T-helper 1 cell (primary cell): ENCODE results near the gene COX6B1.
"Not testable (repeated sequence)": the region's sequence is repeated elsewhere in the genome, so short reads cannot be mapped to it uniquely, and the experiment has no call there.

Source experiments
- DNase-seq, 5 donors: peaks; one replicate each; pipeline ENCODE4 v3.0.0-alpha.2; 2012 to 2020
- total RNA-seq, 4 donors: gene quantifications; one replicate each; lab custom pipeline; 2026; lab: John Stamatoyannopoulos, UW

The COX6B1 gene, protein sequence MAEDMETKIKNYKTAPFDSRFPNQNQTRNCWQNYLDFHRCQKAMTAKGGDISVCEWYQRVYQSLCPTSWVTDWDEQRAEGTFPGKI
- 38.5 to 64.5 (median 50.7) reads per million in 4 donors for total RNA-seq

- peak; percentile 83 to 98 (median 91) for DNase-seq
Measured at GRCh38 chr19:35648017-35648961, at the start of gene COX6B1. Gene COX6B1 (plus strand): TSS chr19:35648323. CDS start chr19:35651244, 2,921 bp downstream.

GRCh38 chr19:35601971-35602370 is 46.2 kb upstream of the COX6B1 start:
- DNase-seq, result no peak

- not testable (repeated sequence) for DNase-seq
Measured at GRCh38 chr19:35604436-35604835, 43.7 kb upstream of the COX6B1 start.

DNA sequence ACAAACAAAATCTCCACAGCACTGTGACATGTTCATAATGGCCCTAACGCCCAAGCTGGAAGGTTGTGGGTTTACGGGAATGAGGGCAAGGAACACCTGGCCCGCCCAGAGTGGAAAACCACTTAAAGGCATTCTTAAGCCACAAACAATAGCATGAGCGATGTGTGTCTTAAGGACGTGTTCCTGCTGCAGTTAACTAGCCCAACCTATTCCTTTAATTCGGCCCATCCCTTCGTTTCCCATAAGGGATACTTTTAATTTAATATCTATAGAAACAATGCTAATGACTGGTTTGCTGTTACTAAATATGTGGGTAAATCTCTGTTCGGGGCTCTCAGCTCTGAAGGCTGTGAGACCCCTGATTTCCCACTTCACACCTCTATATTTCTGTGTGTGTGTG is 41.0 kb upstream of the COX6B1 start:
- not testable (repeated sequence) for DNase-seq

DNA sequence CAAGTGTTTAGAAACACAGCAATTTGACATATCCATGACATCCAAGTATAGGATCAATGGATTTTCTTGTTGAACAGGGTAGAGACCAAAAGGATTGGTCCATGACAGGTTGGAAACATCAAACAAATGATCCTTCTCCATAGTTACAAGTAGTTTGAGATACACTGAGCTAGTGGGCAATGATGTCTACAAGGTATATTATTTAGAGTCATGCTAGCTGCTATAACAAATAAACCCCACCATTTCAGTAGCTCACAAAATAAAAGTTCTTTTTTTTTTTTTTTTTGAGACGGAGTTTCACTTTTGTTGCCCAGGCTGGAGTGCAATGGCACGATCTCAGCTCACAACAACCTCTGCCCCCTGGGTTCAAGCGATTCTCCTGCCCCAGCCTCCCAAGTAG is 40.5 kb upstream of the COX6B1 start:
- no peak for DNase-seq

DNA sequence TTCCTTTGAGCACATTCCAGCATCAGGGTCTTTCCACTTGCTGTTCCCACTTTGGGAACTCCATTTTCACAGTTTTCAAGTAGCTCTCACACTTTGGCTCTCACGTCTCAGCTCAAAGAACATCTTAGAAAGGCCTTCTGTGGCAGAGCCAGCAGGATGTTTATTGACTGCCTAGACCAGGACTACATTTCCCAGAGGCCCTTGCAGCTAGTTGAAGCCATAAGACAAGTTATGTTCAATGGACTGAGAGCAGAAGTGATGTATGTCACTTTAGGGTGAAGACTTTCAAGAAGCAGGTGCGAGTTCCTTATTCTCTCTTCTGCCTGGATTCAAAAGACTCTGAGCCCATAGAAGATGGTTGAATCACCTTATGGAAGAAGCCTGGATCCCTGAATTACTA is 39.9 kb upstream of the COX6B1 start:
- DNase-seq, result peak in 1 of 5 donors; percentile 23

DNA sequence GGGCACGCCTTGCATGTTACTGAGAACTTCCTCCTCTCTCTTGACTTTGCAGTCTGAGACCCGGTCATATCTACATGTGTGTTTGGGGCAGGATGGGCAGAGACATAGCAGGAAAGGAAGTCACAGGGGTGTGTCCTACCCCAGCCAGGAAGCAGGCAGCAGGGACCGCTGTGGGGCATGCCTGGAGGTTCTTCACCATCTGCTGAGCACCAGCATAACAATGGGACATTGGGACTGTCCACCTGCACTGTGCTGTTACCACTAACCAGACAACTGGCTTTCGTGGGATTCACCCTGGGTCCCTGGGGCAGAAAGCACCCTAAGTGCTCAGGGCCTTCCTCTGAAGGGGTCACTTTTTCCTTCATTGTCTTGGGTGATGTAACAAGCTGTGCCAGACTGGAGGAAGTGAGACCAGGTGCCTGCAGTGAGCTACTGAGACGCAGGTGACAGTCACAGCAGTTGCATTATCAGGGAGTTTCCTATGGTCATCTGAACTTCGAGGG is 38.2 kb upstream of the COX6B1 start:
- DNase-seq, result peak in 1 of 5 donors; percentile 87

DNA sequence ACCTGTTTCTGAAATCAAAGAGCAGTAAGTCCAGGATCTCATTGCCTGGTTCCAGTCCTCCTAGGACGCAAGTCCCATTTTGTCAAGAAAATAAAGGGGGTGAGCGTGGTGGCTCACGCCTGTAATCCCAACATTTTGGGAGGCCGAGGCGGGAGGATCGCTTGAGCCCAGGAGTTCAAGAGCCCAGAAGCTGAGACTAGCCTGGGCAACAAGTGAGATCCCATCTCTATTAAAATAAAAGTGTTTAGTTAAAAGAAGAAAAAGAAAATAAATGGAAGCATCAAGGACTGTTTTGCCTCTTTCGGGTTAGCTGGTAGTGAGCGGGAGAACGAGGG is 35.9 kb upstream of the COX6B1 start:
- DNase-seq, result no peak

DNA sequence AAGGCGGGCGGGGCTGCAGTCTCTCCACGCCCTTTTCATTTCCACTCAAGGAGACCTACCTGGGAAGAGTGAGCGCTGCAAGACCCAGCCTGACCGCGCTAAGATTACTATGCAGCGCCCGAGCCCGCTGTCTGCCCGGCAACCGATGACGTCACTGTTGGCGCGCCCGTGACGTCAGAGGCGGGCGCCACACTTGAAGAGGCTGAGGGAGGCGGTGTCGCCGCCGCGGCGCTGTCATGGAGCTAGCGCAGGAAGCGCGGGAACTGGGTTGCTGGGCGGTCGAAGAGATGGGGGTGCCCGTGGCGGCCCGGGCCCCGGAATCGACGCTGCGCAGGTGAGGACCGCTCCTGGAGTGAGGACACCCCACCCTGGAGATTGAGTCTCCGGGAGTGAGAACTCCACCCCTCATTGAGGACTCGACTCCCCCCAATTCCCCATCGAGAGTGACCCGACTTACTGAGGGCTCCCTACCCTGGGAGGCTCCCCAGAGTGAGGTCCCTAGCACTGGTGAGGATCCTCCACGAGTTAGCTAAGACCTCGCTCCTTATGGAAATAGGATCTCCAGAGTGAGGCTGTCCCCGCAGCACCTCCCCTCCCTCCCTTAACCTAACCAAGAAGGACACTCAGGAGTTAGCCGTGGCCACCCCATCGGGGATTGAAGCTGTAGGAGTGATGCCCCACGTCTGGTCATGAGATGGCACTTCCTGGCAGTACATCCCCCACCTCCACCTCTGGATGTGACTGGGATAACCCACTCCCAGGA is 35.4 kb upstream of the COX6B1 start, which contains the start of gene HAUS5:
Gene HAUS5 (plus strand): TSS at position 177 of the 763 bp plus-strand sequence. CDS start 60 bp downstream, at position 237.
- peak; percentile 87 to 97 (median 91) for DNase-seq

DNA sequence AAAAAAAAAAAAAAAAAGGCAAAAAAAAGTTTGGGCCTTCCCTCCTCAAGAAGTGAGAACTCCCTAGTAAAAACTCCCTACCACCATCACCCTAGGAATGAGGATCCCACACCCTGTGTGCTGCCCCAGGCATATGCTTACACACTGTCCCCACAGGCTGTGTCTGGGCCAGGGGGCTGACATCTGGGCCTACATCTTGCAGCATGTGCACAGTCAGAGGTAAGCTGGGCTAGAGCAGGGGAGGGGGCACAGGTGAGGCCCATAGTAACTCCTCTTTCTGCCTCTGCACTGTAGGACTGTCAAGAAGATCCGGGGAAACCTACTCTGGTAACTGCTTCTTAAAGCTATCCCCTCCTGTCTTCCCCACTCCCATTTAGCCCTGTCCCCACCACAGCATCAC is 34.5 kb upstream of the COX6B1 start:
- DNase-seq, result no peak

DNA sequence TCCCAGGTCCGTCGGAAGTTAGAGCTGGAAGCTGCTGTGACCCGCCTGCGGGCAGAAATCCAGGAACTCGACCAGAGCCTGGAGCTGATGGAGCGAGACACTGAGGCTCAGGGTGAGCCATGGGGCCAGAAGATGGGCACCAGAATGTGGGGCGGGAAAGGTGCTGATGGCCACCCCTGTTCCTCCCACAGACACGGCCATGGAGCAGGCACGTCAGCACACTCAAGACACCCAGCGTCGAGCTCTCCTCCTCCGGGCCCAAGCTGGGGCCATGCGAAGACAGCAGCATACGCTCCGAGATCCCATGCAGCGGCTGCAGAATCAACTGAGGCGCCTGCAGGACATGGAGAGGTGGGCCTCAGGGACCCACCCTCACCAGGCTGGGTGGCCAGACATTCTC is 33.1 kb upstream of the COX6B1 start:
- DNase-seq, result no peak

GRCh38 chr19:35618857-35619256 is 29.3 kb upstream of the COX6B1 start:
- DNase-seq, result no peak

- DNase-seq, result no peak
Measured at GRCh38 chr19:35619290-35619923, 28.7 kb upstream of the COX6B1 start.

GRCh38 chr19:35620001-35620400 is 28.1 kb upstream of the COX6B1 start:
- DNase-seq, result no peak

- DNase-seq, result no peak
Measured at GRCh38 chr19:35621708-35622107, 26.4 kb upstream of the COX6B1 start.

GRCh38 chr19:35622750-35623149 is 25.4 kb upstream of the COX6B1 start:
- no peak for DNase-seq

DNA sequence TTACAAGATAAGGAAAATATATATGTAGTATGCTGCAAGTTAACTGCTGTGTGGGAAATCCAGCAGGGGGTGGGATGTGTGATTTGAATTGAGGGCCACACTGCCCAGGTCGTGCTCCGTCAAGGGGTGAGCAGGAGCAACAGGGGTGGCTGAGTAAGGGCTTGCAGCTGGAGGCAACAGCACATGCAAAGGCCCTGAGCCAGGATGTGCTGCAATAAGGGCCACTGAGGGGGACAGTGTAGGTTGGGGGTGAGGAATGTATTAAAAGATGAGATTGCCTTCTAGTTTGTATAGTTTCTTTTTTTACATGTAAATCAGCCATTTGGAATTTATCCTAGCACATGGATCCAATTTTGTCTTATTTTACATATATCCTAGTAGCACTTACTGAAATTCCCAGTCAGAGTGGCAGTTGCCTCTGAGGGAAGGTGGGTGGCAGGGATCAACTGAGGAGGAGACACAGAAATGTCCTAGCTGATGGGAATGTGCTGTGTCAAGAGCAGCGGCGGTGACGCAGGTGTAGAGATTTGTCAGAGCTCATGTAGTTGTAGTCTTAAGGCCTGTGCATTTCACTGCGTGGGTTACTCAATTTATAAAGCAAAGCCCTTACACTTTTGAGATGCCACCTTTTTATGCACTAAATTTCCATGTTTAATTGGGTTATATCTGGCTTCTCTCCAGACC is 24.7 kb upstream of the COX6B1 start:
- no peak for DNase-seq

DNA sequence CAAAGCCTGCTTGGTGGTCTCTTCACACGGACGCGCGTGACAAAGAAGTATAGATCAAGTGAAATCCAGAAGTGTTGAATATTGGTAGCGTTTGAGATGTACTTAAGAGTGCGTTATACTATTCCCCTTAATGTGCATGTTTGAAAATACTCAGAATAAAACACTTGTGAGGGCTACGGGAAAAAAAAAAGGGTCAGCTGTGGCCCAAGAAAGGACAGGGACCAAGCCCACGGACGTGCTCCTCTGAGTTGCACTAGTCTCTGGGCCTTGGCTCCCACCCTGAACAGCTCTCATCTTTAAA is 19.9 kb upstream of the COX6B1 start:
- no peak for DNase-seq

DNA sequence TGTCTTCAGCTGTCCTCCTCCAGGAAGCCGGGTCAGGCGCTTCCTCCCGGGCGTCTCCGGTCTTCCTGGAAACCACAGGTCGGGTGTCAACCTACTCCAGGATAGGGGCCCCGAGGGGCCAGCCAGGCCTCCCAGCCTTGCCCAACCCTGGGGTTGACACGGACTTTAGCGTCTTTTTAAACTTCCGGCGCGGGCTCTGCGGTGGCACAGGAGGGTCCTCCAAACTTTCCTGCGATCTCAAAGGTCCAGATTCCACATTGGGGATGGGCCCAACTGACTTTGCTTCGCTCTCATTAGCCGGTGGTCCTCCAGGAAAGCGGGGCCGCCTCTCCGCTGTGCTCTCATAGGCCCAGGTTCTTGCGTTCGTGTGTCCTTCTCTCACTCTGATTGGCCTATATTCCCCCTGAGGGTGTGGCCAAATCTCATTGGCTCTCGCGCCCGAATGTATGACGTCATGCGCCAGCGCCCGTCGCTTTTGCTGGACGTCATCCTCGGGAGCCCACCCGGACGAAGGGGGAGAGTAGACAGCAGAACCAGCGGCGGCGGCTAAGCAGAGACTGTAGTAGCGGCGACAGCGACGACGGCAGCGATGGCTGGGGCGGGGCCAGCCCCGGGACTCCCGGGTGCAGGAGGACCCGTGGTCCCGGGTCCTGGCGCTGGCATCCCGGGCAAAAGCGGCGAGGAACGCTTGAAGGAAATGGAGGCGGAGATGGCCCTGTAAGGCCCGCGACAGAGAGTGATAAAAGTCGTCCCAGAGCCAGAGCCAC is 19.4 kb upstream of the COX6B1 start, which contains the start of gene RBM42:
Gene RBM42 (plus strand): TSS at position 472 of the 767 bp plus-strand sequence. CDS start 118 bp downstream, at position 590.
- peak; percentile 86 to 99 (median 92) for DNase-seq

- DNase-seq, result no peak
Measured at GRCh38 chr19:35629332-35629633, 18.8 kb upstream of the COX6B1 start.

GRCh38 chr19:35633727-35634440 is 14.2 kb upstream of the COX6B1 start:
- DNase-seq, result no peak
